ENCODE results near the gene HDAC4. TPM values are rescaled to one million over a fixed set of nuclear protein-coding genes. Genes with fewer than 3 reads are reported as not detected.

Gene HDAC4
- total and polyA plus RNA-seq, 9 donors, result 7.0 to 74.0 (median 46.3) TPM

- TF ChIP-seq CTCF (IDR thresholded peaks at IDR 0.05), result no peak
- TF ChIP-seq EP300 (IDR thresholded peaks at IDR 0.05), result no peak
- no peak for TF ChIP-seq POLR2A (IDR thresholded peaks at IDR 0.05)
- Histone ChIP-seq H3K27ac (no peak overlapping the region), H3K36me3 (no peaks in the 10 kb centered on the region), H3K9me3 (no peaks in the 10 kb centered on the region), H3K4me1 (ENCODE audit: insufficient read depth) (peaks cover 5% of the 10 kb centered on the region), H3K4me3 (no peak overlapping the region), H3K27me3 (no peaks in the 10 kb centered on the region)
- WGBS, 3 donors, result 90 to 92% (median 90%) methylated on average over 1 of the region's 1 CpG
- DNase-seq, result peak in 1 of 5 donors; percentile 4
- intact Hi-C loops (cut with DNase I), result loop anchor here in 2 of 4 donors (10.0 kb wide), 3 partner anchors 60 to 170 kb away; no protein-coding TSS in a partner anchor
Observed at GRCh38 chr2:239394978-239395377, 5.8 kb downstream of the HDAC4 start.

- no peak overlapping the region for H3K27ac ChIP-seq
- H3K4me3 ChIP-seq, result no peak overlapping the region
- WGBS, 3 donors, result 57 to 81% (median 72%) methylated on average over 11 of the region's 11 CpGs
- H3K9me3 ChIP-seq, result no peaks in the 10 kb centered on the region
- TF ChIP-seq EP300 (IDR thresholded peaks at IDR 0.05) (no peak), POLR2A (IDR thresholded peaks at IDR 0.05) (no peak), CTCF (IDR thresholded peaks at IDR 0.05) (no peak)
- H3K4me1 ChIP-seq (ENCODE audit: insufficient read depth), result peaks cover 5% of the 10 kb centered on the region
- H3K36me3 ChIP-seq, result no peaks in the 10 kb centered on the region
- intact Hi-C loops (cut with DNase I), result loop anchor here in 2 of 4 donors (10.0 kb wide), 3 partner anchors 60 to 170 kb away; no protein-coding TSS in a partner anchor
- DNase-seq, result peak in 1 of 5 donors; percentile 18
- H3K27me3 ChIP-seq, result no peaks in the 10 kb centered on the region
Observed at GRCh38 chr2:239394346-239394945, 6.4 kb downstream of the HDAC4 start.

- peak in 1 of 5 donors; percentile 4 for DNase-seq
Observed at GRCh38 chr2:239393941-239394340, 6.9 kb downstream of the HDAC4 start.

GRCh38 chr2:239393388-239393940, 7.4 kb downstream of the HDAC4 start:
- Histone ChIP-seq H3K36me3 (no peaks in the 10 kb centered on the region), H3K27me3 (no peaks in the 10 kb centered on the region), H3K4me3 (no peak overlapping the region), H3K9me3 (no peaks in the 10 kb centered on the region), H3K27ac (no peak overlapping the region), H3K4me1 (ENCODE audit: insufficient read depth) (peaks cover 5% of the 10 kb centered on the region)
- DNase-seq, result peak in 3 of 5 donors; percentile 48 to 64 (median 55)
- intact Hi-C loops (cut with DNase I), result loop anchor here in 2 of 4 donors (10.0 kb wide), 3 partner anchors 59 to 169 kb away; no protein-coding TSS in a partner anchor
- TF ChIP-seq EP300 (IDR thresholded peaks at IDR 0.05) (no peak), CTCF (IDR thresholded peaks at IDR 0.05) (no peak), POLR2A (IDR thresholded peaks at IDR 0.05) (no peak)
- 55 to 59% (median 58%) methylated on average over 7 of the region's 7 CpGs for WGBS, 3 donors

More at GRCh38 chr2:239393941-239394340, 6.9 kb downstream of the HDAC4 start:
- no peak overlapping the region for H3K4me3 ChIP-seq
- H3K27me3 ChIP-seq, result no peaks in the 10 kb centered on the region
- intact Hi-C loops (cut with DNase I), result loop anchor here in 2 of 4 donors (10.0 kb wide), 3 partner anchors 59 to 169 kb away; no protein-coding TSS in a partner anchor
- peaks cover 5% of the 10 kb centered on the region for H3K4me1 ChIP-seq (ENCODE audit: insufficient read depth)
- H3K27ac ChIP-seq, result no peak overlapping the region
- no peaks in the 10 kb centered on the region for H3K9me3 ChIP-seq
- TF ChIP-seq EP300 (IDR thresholded peaks at IDR 0.05), result no peak
- TF ChIP-seq CTCF (IDR thresholded peaks at IDR 0.05), result no peak
- TF ChIP-seq POLR2A (IDR thresholded peaks at IDR 0.05), result no peak
- WGBS, 3 donors, result 36 to 55% (median 51%) methylated on average over 3 of the region's 3 CpGs
- H3K36me3 ChIP-seq, result no peaks in the 10 kb centered on the region
